Gastroesophageal sphincter (tissue), 3 donors: ENCODE data around the gene MYLK4.

Experiments
- EP300 ChIP-seq: sonication (generic); formaldehyde crosslinking; IDR thresholded peaks from one replicate; pipeline ENCODE4 v1.6.1; 2017; ENCODE audit warnings: antibody characterized with exemption, mild to moderate bottlenecking
- POLR2A ChIP-seq, 2 donors: fragments of 450-650 bp; IDR thresholded peaks; one replicate each; pipeline ENCODE4 v1.6.1; 2017; ENCODE audit warnings: antibody characterized with exemption in 2 of 2, mild to moderate bottlenecking in 2 of 2, moderate library complexity in 1 of 2
- POLR2AphosphoS5 ChIP-seq: sonication (generic); formaldehyde crosslinking; IDR thresholded peaks from one replicate; pipeline ENCODE4 v1.6.1; 2017; ENCODE audit warnings: antibody characterized with exemption
- TF ChIP-seq, protein P1 (sequence below), 4 experiments: fragments of 200-600 bp in 2 of 4; fragments of 450-650 bp in 2 of 4; sonication (generic) in 1 of 4; IDR thresholded peaks; one replicate each; pipeline ENCODE4 v1.5.1; 2017 to 2019; ENCODE audit warnings: antibody characterized with exemption in 4 of 4, mild to moderate bottlenecking in 2 of 4, moderate library complexity in 2 of 4

DNA sequence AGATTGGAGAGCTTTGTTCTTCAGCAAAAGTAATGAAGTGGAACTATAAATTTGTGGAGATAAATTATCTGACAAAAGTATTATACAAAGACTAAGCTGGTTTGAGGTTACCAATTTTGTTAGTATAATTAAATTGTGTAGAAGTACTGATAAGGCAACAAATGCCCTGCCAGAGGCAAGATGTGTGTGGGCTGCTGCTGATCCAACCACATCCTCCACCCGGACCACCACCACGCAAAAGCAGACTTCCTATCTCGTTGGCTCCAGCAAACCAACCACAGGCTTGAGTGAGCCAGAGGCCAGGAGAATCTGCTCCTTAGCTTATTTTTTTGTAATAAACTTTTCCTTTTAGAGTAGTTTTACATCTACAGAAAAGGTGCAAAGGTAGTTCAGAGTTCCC, 1.1 kb upstream of the MYLK4 start:
- TF ChIP-seq, protein P1, sequence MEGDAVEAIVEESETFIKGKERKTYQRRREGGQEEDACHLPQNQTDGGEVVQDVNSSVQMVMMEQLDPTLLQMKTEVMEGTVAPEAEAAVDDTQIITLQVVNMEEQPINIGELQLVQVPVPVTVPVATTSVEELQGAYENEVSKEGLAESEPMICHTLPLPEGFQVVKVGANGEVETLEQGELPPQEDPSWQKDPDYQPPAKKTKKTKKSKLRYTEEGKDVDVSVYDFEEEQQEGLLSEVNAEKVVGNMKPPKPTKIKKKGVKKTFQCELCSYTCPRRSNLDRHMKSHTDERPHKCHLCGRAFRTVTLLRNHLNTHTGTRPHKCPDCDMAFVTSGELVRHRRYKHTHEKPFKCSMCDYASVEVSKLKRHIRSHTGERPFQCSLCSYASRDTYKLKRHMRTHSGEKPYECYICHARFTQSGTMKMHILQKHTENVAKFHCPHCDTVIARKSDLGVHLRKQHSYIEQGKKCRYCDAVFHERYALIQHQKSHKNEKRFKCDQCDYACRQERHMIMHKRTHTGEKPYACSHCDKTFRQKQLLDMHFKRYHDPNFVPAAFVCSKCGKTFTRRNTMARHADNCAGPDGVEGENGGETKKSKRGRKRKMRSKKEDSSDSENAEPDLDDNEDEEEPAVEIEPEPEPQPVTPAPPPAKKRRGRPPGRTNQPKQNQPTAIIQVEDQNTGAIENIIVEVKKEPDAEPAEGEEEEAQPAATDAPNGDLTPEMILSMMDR (IDR thresholded peaks at IDR 0.05): no peak
- TF ChIP-seq POLR2AphosphoS5 (no peak), POLR2A (IDR thresholded peaks at IDR 0.05) (no peak), EP300 (no peak)
